IPS-11a (cell line): ENCODE data around the gene TMEM132D.

Experiments used
- H3K4me3 ChIP-seq: one replicate; pipeline ENCODE4 v1.5.1; 2013; ENCODE audit warnings: low read depth, low read length, control low read depth

Gene TMEM132D

DNA sequence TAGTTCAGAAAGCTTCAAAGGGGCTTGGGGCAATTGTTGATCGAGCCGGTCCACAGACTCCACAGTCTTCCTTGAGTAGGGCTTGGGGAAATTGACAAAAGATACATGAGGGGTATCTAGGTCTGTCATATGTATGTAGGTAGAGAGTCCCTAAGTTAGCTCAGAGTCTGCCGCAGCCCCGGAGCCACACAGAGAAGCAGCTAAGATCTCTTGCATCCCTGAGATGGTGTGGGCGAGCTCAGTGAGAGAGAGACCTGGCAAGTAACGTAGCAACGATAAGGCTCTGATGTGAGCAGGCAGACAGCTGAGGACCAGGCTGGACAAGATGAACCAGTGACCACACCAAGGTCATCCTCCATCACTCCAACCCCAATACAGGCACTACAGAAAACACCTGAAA is 297.6 kb downstream of the TMEM132D start:
- H3K4me3 ChIP-seq, result no peak overlapping the region

DNA sequence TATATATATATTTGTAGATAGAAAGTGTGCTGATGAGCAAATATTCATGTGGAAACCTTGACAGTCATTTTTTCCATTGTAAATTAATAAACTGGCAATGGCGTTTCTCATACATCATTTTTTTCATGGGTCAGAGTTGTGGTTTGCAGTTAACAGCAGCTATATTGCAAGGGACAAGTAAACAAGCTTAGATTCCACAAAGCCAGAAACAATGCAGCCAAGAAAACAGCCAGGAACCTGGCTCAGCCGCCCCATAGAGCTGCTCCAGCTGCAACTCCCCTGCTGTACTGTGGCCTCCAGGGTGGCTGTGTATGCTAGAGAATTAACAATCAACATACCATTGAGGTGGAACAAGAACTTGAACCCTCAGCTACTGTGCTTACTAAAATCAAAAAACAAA is 298.2 kb downstream of the TMEM132D start:
- no peak overlapping the region for H3K4me3 ChIP-seq

DNA sequence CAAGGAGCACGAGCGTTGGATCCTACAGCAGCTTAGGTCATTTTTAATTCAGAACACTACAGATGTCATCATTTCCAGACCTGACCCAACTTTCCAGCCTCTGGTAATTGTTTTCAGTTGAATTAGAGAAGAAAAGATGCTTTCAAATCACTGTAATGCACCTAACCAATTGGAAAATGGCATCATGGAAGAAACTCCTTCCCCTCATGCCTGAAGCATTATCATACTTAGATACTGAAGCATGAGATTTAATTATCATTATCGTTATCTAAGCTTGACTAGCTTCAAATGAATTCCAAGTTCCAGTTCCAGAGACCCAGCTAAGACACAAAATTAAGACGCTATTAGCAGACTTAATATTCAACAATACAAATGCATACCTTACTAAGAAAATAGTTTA is 299.3 kb downstream of the TMEM132D start:
- H3K4me3 ChIP-seq, result no peak overlapping the region

DNA sequence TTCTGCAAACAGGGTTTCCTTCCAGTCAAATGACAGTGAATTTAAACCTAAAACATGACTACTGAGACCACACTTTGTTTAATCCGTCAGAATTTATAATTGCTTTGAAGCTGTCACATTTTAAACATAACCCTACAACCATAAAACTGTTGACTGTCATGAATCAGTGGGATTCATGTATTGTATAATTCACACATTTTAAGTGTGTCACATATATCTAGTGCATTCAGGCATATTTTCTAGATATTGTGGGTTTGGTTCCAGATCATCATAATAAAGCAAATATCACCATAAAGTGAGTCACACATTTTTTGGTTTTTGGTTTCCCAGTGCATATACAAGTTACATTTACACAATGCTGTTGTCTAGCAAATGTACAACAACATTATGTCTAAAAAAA is 304.4 kb downstream of the TMEM132D start:
- H3K4me3 ChIP-seq, result no peak overlapping the region

DNA sequence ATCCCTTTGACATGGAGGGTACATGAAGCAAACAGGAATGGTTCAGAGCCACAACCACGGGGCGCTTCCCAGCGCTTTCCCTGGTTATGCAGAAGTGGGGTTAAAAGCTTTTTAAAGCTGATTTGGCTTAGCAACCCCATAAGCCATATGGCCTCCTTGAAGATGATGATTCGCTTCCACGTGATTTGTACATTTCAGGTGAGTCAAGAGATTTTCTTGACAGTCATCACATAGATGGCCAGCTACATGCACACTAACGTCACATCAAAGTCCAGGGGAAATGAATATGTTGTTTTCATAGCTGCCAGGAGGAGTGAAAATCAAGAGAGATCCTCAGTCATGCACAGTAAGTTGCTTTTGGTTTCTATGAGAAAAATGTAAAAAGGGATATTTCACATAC is 309.7 kb downstream of the TMEM132D start:
- H3K4me3 ChIP-seq, result no peak overlapping the region

DNA sequence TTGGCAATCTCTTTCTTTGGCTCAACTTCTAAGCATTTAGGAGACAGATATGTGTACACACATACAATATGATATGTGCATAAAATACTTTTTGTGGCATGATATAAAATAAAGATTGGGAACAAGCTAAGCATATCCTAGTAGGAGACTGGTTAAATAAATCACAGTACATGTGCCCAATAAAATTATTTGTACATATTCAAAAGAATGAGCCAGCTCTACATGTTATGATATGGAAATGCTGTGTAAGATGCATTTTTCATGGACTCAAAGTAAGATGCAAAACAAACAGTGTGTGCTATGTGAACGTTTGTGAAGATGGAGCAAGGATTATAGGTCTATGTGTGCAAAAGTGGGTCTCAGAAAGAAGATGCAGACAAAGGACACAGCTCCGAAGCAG is 311.4 kb downstream of the TMEM132D start:
- no peak overlapping the region for H3K4me3 ChIP-seq

DNA sequence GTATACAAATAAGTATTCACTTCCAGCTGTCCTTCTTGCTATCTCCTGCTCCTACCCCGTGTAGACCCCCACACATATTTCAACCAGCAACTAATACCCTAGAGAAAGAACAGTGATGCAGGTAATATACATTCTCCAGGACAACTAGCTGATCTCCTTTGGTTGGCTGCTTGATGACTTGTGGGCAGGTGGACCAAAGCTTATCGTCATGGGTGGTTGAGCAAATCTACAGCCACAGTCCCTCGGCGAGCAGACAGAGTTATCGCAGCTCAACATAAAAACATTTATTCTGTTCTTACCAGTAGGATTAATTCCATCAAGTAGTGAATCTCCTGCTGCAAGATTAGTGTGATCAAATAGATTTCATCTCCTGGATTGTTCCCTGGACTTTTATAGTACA is 314.3 kb downstream of the TMEM132D start:
- no peak overlapping the region for H3K4me3 ChIP-seq

DNA sequence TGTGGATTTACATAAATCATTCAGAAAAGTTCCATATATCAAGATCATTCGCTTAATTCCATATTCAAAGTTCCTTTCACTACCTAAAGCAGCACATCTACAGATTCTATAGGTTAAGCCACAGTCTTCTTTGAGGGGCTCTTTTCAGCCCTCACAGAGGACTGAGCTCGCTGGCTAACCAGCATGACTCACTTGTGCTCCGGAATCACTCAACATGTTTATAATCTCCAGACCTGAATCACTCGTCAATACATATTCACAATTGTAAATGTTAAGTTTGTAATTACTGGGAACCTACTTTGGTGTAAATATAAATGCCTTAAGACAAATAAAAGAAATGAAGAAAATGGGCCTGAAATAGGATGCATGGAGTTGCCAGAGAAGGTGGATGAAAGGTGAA is 315.7 kb downstream of the TMEM132D start:
- no peak overlapping the region for H3K4me3 ChIP-seq

DNA sequence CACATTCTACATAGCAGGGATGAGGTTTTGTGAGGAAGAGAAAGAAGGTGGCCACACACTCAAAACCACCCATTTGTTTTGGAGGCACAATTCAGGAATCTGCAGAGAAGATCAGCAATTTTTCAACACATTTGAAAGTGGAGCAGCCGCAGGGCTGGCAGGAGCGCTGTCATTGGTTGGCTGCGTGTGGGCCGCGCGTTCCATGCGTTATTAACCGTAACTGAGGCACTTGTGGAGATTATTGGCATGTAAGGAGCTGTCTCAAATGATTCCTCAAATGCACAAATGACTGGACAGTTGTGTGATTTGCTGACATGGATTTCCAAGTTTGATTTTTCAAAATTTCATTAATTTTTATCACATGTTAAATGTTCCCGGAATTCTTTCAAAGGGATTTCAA is 318.5 kb downstream of the TMEM132D start:
- no peak overlapping the region for H3K4me3 ChIP-seq

DNA sequence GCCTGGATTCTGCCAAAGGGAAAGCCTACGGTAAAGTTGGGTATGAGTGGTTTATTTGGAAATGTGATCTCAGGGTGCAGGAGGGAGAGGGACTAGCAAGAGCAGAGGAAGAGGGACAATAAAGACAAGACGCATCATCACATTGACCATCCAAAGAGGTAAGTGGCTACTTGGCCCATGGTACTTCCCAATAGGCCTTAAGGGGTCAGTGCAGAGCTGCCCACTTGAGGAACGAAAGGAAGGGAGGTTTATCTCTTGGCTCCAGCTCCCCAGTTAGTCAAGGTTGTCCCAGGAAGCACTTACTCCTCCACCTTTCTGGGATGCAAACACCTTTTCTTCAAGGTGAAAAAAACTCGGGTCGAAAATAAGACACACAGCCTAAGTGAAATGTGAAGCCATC is 323.9 kb downstream of the TMEM132D start:
- no peak overlapping the region for H3K4me3 ChIP-seq

DNA sequence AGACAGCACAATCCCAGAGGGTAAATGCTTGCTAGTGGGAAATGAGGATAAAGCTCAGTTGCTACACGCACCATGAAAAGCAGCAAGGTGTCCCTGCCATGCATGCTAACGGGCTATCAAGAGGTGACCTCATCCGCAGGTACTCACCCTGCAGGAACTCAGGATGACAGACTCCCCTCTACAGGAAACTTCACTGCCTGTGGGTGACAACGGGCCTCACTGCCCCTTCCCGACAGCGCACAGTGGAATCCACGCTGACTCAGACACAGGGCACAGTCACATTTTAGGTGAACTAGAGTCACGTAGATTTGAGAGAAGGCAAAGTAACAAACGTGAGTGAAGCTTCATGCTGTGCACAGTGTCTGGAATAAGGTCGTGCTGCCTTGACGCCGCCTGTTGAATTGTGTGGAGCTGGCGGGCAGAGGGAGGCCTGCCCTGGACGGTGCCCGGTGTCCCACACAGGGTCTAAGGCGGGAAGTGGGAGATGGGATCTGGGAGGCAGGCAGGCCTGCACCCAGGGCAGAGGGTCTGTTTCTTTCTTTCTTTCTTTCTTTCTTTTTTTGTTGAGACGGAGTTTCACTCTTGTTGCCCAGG is 331.8 kb downstream of the TMEM132D start:
- no peak overlapping the region for H3K4me3 ChIP-seq

DNA sequence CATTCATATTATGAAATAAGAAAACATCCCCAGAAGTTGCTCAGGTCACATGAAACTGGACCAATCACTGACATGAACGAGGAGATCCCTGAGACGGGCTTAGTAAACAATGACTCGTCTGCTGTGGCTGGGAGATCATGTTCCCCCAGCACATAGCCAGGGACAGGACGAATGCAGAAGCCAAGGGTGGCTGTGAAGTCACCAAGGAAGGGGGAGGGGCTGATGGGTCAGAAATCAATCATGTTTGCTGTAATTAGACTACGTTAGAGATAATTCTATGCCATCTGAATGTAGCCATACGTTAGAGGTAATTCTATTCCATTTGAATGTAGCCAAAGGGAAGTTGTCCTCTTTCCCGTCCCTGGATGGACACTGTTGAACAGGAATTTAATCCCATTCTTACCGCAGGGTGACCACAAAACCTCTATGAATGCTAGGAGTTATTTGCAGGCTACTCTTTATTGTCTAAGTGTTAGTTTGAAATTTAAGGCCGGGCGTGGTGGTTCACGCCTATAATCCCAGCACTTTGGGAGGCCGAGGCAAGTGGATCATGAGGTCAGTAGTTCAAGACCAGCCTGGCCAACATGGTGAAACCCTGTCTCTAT is 332.9 kb downstream of the TMEM132D start:
- no peak overlapping the region for H3K4me3 ChIP-seq

DNA sequence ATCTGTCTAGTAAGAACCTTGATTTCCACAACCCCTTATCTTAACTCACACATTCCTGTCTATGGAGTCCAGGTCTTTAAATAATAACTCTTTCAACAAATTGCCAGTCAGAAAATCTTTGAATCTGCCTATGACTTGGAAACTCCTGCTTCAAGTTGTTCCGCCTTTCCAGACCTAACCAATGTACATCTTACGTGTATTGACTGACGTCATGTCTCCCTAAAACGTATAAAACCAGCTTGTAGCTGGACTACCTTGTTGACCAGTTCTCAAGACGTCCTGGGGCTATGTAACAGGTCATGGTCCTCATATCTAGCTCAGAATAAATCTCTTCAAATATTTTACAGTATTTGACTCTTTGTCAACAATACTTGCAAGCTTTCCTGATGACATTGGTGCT is 337.0 kb downstream of the TMEM132D start:
- no peak overlapping the region for H3K4me3 ChIP-seq

DNA sequence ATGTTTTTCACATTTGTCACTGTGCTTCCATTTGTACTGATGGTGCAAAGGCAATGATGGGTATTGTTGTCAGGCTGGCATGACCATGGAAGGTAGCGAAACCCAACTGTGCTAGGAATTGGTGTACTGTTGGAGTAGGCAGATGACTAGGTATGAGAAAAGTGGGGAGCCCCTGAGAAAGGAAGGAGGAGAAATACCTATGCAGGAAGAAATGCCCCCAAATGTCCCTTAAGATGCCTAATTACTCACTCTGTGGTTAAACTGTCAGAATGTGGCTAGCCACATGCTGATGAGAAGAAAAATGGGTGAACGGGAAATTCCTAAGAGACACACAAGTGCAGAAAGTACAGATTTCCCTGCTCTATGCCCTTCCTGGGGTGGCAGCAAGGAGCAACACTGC is 339.1 kb downstream of the TMEM132D start:
- no peak overlapping the region for H3K4me3 ChIP-seq

DNA sequence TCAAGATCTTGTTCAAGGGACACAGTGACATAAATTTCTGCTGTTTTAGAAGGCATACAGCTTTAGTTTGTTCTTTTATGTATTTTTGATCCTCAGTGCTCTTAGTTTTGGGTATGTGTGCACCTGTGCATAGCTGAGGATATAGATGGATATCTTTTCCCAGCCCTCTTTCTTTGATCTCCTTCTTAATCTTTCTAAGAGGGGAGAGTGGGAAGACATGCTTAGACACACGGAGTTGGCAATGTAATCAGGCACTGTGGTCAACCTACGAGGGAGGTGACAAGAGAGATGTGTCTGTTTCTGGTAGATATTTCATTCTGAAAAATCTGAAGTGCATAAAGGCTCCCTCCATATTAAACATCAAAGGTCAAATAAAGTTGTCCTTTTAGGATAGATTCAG is 340.6 kb downstream of the TMEM132D start:
- no peak overlapping the region for H3K4me3 ChIP-seq

DNA sequence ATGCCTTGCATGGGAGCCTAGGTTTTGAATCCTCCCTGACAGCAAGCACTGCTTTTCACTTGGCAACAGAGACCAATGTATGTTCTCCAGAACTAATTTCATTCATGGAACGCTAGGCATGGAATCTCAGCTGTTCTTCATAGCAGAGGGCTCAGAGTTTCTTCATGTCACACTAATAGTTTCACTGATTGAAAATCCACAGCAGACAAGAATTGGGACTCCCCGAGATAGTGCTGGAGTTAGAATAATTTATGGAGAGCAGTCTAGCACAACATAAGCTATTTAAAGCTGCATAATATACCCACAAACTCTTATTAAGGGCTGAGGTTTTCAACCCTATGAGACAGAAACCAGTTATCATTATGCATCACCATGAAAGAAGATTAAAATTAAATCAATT is 342.5 kb downstream of the TMEM132D start:
- H3K4me3 ChIP-seq, result no peak overlapping the region

DNA sequence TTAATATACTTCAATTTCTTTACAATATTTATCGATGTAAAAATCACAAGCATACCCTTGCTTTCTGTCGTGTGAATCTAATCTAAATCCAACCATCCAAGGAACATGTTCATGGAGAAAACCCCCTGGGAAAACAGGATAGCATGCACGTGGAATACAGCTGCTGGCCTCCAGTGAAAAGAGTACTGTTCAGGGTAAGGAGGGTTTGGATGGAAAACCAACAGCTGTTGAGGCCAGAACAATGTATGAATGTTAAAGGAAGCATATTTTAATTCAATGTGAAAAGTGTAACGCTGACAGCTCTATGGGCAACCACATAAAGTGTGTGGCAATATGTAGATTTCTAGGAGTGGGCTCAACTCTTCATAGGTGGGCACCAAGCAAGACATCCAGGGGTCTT is 344.0 kb downstream of the TMEM132D start:
- H3K4me3 ChIP-seq, result no peak overlapping the region

DNA sequence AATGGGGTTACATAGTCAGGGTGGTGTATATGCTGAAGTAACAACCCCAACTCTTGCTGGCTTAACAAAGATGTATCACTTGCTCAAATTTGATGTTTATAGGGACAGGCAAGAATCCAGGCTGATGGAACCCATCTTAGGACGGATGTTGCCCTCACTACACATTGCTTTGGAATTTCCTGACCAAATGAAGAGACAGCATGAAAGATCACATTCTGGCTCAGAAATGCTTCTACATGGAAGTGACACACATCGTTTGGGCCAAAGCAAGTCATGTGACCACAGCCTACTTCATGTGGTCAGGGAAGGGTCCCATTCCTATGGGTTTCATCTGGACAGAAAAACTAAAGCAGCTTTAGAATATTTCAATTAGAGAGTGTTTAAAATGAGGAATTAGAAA is 345.8 kb downstream of the TMEM132D start:
- no peak overlapping the region for H3K4me3 ChIP-seq

DNA sequence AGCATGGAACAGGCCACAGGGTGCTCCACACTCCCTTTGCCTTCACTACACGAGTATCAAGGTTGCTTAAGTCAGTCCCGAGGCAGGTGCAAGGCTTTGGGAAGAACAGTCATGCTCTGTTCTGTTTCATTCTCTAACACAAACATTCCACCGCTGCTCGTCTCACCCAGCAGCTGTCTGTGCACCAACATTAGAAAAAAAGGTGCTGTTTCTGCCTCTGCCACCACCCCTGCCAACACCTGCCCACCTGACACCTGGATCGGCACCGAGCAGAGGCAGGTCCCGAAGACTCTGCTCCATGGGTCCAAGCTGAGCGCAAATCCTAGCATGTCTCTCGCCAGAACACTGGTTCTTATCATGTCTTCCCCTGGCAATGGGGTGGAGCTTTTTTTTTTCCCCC is 347.7 kb downstream of the TMEM132D start:
- no peak overlapping the region for H3K4me3 ChIP-seq

DNA sequence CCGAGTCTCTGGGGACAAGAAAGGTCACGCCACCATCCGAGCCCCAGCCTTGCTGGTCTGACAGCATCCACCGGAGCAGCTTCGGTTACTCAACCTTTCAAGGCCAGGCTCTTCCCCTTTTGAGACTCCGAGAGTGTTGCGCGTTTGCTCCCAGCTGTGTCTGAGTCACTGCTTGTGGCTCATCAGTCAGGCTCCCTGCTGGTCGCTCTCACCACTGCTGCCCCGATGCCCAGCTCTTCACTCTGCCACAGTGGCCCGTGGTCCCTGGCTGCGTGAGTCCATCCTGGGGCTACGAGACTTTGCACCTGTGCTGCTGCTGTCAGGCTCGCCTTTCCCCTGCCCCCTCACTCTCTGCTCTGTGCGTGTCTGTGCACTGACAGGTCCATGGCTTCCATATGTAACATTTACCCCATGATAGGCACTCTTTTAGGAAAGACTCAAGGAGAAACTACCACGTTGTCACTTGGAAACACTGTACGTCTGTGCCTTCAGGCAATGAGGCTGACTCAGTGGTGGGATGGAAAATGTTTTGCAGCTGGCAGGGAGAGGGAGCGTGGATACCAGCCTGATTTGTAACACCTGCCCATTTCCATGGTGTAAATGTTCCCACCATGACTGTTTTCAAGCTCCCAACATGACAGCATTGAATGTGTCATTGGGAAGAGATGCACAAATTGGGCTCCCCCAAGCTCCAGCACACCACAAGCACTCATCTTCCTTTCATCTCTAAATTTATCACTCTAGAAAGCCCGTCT is 350.7 kb downstream of the TMEM132D start:
- H3K4me3 ChIP-seq, result no peak overlapping the region

DNA sequence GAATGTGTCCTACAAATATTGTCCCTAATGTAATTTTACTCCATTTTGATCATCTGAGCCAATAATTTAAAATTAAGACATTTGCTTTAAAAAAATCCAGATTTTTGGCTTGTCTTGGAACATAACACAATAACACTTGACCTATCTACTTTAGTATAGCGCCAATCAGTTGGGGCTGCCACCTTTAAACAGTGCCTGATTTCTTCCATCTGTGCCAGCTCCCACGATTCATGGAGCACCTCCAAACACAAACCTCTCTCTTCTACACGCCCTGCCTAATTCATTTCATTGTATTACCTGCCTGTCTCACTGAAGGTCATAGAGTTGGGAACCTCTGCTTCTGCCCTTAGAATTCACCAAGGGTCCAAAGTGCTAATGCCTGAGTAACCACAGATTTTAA is 352.4 kb downstream of the TMEM132D start:
- H3K4me3 ChIP-seq, result no peak overlapping the region

DNA sequence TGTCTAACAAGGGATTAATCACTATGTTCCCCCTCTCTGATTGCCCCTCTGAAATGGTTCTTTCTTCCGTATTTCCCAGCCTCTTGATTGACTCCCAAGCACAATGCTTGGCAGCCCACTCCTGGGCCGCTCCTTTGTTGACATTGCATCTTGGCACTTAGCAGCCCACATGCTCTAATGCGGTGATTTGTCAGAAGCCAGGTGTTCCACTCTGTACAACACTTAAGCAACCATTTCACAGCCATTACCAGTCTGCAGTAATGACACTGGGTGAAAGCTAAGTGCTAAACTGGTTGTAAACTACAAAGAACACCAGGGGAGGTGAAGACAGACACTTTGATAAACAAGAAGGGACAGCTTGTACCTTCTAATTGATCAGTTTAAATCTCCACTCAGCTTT is 353.5 kb downstream of the TMEM132D start:
- H3K4me3 ChIP-seq, result no peak overlapping the region

DNA sequence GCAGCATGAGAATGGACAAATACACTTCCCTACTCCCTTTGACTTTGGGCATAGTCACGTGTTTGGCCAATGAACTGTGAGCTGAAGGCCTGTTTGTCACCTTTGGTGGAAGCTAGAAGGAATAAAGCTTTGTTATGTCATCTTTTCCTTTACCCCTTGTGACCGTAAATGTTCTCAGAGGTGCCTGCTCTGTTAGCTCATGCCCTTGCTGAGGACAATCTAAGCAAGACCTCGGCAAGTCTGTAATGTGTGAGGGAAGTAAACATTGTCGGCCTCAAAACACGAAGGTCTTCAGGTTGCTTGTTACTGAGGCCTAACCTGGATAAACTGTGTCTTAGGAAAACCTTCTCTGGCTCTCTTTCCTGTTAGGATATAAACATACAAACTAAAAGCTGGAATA is 354.2 kb downstream of the TMEM132D start:
- no peak overlapping the region for H3K4me3 ChIP-seq
